ENCODE results near the gene CTSG.
"Not testable (repeated sequence)": the region's sequence is repeated elsewhere in the genome, so short reads cannot be mapped to it uniquely, and the experiment has no call there.

Gene CTSG

GRCh38 chr14:24607081-24607480 is 31.0 kb upstream of the CTSG start:
- no peak for TF ChIP-seq CTCF (conservative IDR thresholded peaks at IDR 0.05; ENCODE audit: low read depth, low read length)
- H3K4me3 ChIP-seq (ENCODE audit: low read length): no peak overlapping the region

GRCh38 chr14:24606297-24606696 is 30.2 kb upstream of the CTSG start:
- TF ChIP-seq CTCF (conservative IDR thresholded peaks at IDR 0.05; ENCODE audit: low read depth, low read length): no peak
- DNase-seq (ENCODE audit: low read depth): no peak
- H3K4me3 ChIP-seq (ENCODE audit: low read length): no peak overlapping the region

More at GRCh38 chr14:24607081-24607480, 31.0 kb upstream of the CTSG start:
- no peak for DNase-seq (ENCODE audit: low read depth)

GRCh38 chr14:24605435-24606190 is 29.6 kb upstream of the CTSG start:
- peak; percentile 19 for TF ChIP-seq CTCF (conservative IDR thresholded peaks at IDR 0.05; ENCODE audit: low read depth, low read length)
- H3K4me3 ChIP-seq (ENCODE audit: low read length): no peak overlapping the region
- DNase-seq (ENCODE audit: low read depth): no peak

GRCh38 chr14:24597403-24597802 is 21.4 kb upstream of the CTSG start:
- no peak for TF ChIP-seq CTCF (conservative IDR thresholded peaks at IDR 0.05; ENCODE audit: low read depth, low read length)
- no peak overlapping the region for H3K4me3 ChIP-seq (ENCODE audit: low read length)
- DNase-seq (ENCODE audit: low read depth): no peak

- H3K4me3 ChIP-seq (ENCODE audit: low read length): no peak overlapping the region
- no peak for DNase-seq (ENCODE audit: low read depth)
- no peak for TF ChIP-seq CTCF (conservative IDR thresholded peaks at IDR 0.05; ENCODE audit: low read depth, low read length)
Measured at GRCh38 chr14:24595073-24595808, 19.2 kb upstream of the CTSG start.

- DNase-seq (ENCODE audit: low read depth); H3K4me3 ChIP-seq (ENCODE audit: low read length): not testable (repeated sequence)
Measured at GRCh38 chr14:24591004-24591403, 15.0 kb upstream of the CTSG start.

GRCh38 chr14:24584402-24584801 is 8.4 kb upstream of the CTSG start:
- not testable (repeated sequence) for H3K4me3 ChIP-seq (ENCODE audit: low read length); DNase-seq (ENCODE audit: low read depth)

- no peak overlapping the region for H3K4me3 ChIP-seq (ENCODE audit: low read length)
- DNase-seq (ENCODE audit: low read depth): no peak
- TF ChIP-seq CTCF (conservative IDR thresholded peaks at IDR 0.05; ENCODE audit: low read depth, low read length): no peak
Measured at GRCh38 chr14:24578558-24578957, 2.5 kb upstream of the CTSG start.

Measured in retinal pigment epithelial cell (primary cell).